Adrenal gland (tissue), 19 donors: ENCODE measurements around the gene SIGLECL1. TPM values are rescaled to one million over a fixed set of nuclear protein-coding genes. Genes with fewer than 3 reads are reported as not detected.

Experiments
- DNase-seq, 7 donors: peaks; one replicate each; pipeline ENCODE4 v3.0.0-alpha.2; 2019 to 2020
- H3K27ac ChIP-seq, 5 donors: fragments of 200-600 bp; sonication (generic) in 4 of 5; 1 replicate in 3 of 5; 2 replicates in 2 of 5; pipeline versions ENCODE4 v1.5.1 to v1.8.0; 2016 to 2020; ENCODE audit warnings: mild to moderate bottlenecking in 1 of 5
- H3K27me3 ChIP-seq: fragments of 200-600 bp; 2 replicates; pipeline ENCODE4 v1.8.0; 2021
- H3K36me3 ChIP-seq, 2 donors: fragments of 200-600 bp; replicated peaks in 1 of 2; 1 replicate in 1 of 2; 2 replicates in 1 of 2; pipeline versions ENCODE4 v1.5.1 to v1.8.0; 2018 to 2022
- H3K4me1 ChIP-seq, 2 donors: fragments of 200-600 bp; replicated peaks in 1 of 2; 1 replicate in 1 of 2; 2 replicates in 1 of 2; pipeline versions ENCODE4 v1.5.1 to v1.8.0; 2018 to 2021
- H3K4me3 ChIP-seq, 4 donors: fragments of 200-600 bp; sonication (generic) in 3 of 4; one replicate each; pipeline ENCODE4 v1.5.1; 2016 to 2018
- H3K9me3 ChIP-seq, 3 donors: fragments of 200-600 bp; sonication (generic) in 1 of 3; replicated peaks in 1 of 3; 1 replicate in 2 of 3; 2 replicates in 1 of 3; pipeline versions ENCODE4 v1.5.1 to v1.8.0; 2016 to 2021
- CTCF ChIP-seq, 6 experiments: fragments of 450-650 bp in 4 of 6; fragments of 200-600 bp in 2 of 6; sonication (generic) in 1 of 6; IDR thresholded peaks; 1 replicate in 5 of 6; 2 replicates in 1 of 6; pipeline versions ENCODE4 v1.5.1 to v1.8.0; 2016 to 2021; ENCODE audit warnings: antibody characterized with exemption in 6 of 6, mild to moderate bottlenecking in 2 of 6, moderate library complexity in 1 of 6
- POLR2A ChIP-seq, 2 donors: fragments of 450-650 bp; IDR thresholded peaks; one replicate each; pipeline ENCODE4 v1.6.1; 2017; ENCODE audit warnings: antibody characterized with exemption in 2 of 2, mild to moderate bottlenecking in 2 of 2, moderate library complexity in 1 of 2
- WGBS, 4 donors: extraction: QIAGEN DNeasy Blood & Tissue Kit in 2 of 4; methylation state at CpG; one replicate each; pipeline versions ENCODE4 v1.1.5 to v1.1.7; 2013 to 2017; 5-methylcytosine and 5-hydroxymethylcytosine counted together
- intact Hi-C, 2 donors: fragments of 100-400 bp; cut with DNase I; formaldehyde crosslinking; loops; one replicate each; pipeline versions ENCODE4 v1.14.1 to v1.15.0; 2022 to 2023
- long read RNA-seq, 10 donors: library from polyadenylated mRNA in 3 of 10; unstranded in 2 of 10; stranded (forward) in 1 of 10; transcript quantifications; one replicate each; pipeline ENCODE4 v2.0.0 and lab custom pipeline, GENCODE V29; 2021 to 2026
- polyA plus RNA-seq, 3 donors: library from polyadenylated mRNA; stranded (reverse); fragments of 200-250 nt in 2 of 3; fragments of 350-450 nt in 1 of 3; fragmentation: Illumina TruSeq in 1 of 3; extraction: RNeasy Lipid Tissue Mini Kit (QIAGEN cat#74804) in 1 of 3; gene quantifications; one replicate each; pipeline ENCODE4 v1.2.3, GENCODE V29; 2013 to 2014
- total RNA-seq, 9 donors: library from RNA; depleted of rRNA in 4 of 9; stranded (reverse); fragments of >200 nt in 4 of 9; fragments of 120-200 nt in 1 of 9; fragmentation: NEBNext Ultra II Directional in 1 of 9; extraction: Animal tissue kit (Norgen Biotek cat#: 25700) in 1 of 9; gene quantifications; one replicate each; pipeline versions ENCODE4 v1.1.0 to v1.2.4, GENCODE V29; 2013 to 2023
- donor health status: healthy with polysubstance abuse.
- donor health status: Bipolar disorder and iron deficiency.
- donor health status: DM: yes; HTN: yes; CAD: no.
- donor health status: DM: no; HTN: no; CAD: no.
- donor health status: DM: no; HTN: no; CAD: no.
- donor health status: DM: yes; HTN: yes; CAD: no.

Gene SIGLECL1
- total RNA-seq (1 to 10 TPM in 1 of 9 donors, not detected in 8; 1.0 TPM), polyA plus RNA-seq (not detected)
- long read RNA-seq, donor 1: 0 reads
- long read RNA-seq, donor 2: 0 reads
- long read RNA-seq, donor 3: 0 reads
- long read RNA-seq, donor 4: 0 reads
- long read RNA-seq, donor 5: 0 reads
- long read RNA-seq, donor 6: 0 reads
- long read RNA-seq, donor 7: 0 reads
- long read RNA-seq, donor 8: 0 reads
- long read RNA-seq, donor 9: 0 reads
- long read RNA-seq, donor 10: 0 reads

DNA sequence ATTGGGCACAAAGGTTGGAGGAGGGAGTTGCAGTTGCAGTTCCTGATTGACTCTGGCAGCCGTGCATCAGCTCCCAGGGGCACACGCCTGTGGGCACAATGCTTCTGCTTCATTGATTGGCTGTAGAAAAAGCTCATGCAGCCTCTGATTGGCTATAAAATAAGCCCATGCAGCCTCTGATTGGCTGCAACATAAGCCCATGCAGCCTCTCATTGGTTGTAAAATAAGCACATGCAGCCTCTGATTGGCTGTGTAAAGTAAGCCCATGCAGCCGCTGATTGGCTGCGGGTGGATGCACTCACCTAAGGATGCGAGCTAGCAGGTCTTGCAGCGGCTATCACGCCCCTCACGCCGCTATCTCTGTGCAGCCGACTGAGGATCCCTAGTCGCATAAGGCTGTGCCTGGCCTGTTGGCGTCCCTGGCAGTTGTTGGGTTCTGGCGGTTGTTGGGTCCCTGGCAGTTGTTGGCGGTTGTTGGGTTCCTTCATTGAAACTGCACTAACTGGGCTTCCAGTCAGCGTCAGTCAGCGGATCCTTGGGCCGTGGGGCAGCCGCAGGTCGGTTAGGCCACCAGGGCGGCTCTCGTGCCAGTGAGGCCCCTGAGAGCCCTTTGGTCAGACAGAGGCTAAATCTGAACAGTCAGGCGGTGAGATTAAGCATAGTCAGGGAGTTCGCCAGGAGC lies at the start of gene SIGLECL1:
SIGLECL1 (plus strand) TSS at position 295 of the 682 bp plus-strand sequence. CDS start 12,993 bp downstream, outside the sequence.
- Histone ChIP-seq H3K9me3 (no peaks in the 10 kb centered on the region), H3K4me3 (no peak within 1 kb of the TSS), H3K36me3 (no peaks in the 10 kb centered on the region), H3K27me3 (no peaks in the 10 kb centered on the region), H3K4me1 (no peaks in the 10 kb centered on the region), H3K27ac (no peak within 1 kb of the TSS)
- no peak for DNase-seq
- TF ChIP-seq CTCF (IDR thresholded peaks at IDR 0.05) (no peak), POLR2A (IDR thresholded peaks at IDR 0.05) (no peak)
- intact Hi-C loops: no loop called here
- 88 to 93% (median 91%) methylated on average over 17 to 23 of the region's 23 CpGs for WGBS, 4 donors

DNA sequence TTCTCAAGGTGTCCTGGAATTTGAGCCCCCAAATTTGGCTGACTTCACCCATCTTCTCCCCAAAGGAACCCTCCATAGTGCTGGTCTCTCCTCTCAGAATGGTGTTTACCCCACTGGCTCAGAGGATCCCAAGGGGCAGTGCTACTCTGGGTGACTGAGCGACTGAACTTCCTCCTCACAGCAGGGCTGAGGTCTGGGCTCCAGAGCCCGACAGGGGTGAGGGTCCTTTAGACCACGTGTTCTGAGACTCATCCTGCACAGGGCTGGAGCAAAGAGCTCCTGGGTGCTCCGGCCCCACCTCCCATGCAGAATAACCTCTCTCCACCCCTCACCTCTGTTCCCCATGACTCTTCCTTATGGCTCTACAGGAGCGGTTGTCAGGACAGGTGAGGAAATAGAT lies 49.2 kb upstream of the SIGLECL1 start:
- Histone ChIP-seq H3K36me3 (no peaks in the 10 kb centered on the region), H3K9me3 (no peaks in the 10 kb centered on the region), H3K4me1 (no peaks in the 10 kb centered on the region), H3K4me3 (no peak overlapping the region), H3K27ac (no peak overlapping the region), H3K27me3 (peaks cover 2% of the 10 kb centered on the region)
- TF ChIP-seq POLR2A (IDR thresholded peaks at IDR 0.05): no peak
- TF ChIP-seq CTCF (IDR thresholded peaks at IDR 0.05): no peak
- intact Hi-C loops: no loop called here
- 55 to 82% (median 60%) methylated on average over 2 to 5 of the region's 5 CpGs for WGBS, 4 donors
- DNase-seq: no peak

DNA sequence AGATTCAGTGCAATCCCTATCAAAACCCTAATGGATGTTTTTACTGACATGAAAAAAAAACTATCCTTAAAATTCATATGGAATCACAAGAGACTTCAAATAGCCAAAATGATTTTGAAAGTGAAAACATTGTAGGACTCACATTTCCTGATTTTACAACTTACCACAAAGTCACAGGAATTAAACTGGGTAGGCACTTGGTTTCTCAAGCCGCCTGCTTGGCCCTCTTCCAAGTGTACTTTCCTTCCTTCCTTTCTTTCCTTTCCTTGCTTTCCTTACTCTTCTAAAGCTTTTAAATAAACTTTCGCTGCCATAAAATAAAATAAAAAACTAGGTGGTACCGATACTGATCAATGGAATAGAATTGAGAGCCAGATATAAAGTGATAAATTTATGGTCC lies 47.0 kb upstream of the SIGLECL1 start:
- H3K4me1 ChIP-seq: no peaks in the 10 kb centered on the region
- TF ChIP-seq POLR2A (IDR thresholded peaks at IDR 0.05): no peak
- DNase-seq: peak in 1 of 7 donors; percentile 15
- 54 to 67% (median 63%) methylated on average over 3 of the region's 3 CpGs for WGBS, 4 donors
- no peak overlapping the region for H3K27ac ChIP-seq
- H3K36me3 ChIP-seq: no peaks in the 10 kb centered on the region
- no peak overlapping the region for H3K4me3 ChIP-seq
- H3K9me3 ChIP-seq: no peaks in the 10 kb centered on the region
- peaks cover 2% of the 10 kb centered on the region for H3K27me3 ChIP-seq
- intact Hi-C loops: no loop called here

- Histone ChIP-seq H3K4me1 (no peaks in the 10 kb centered on the region), H3K36me3 (no peaks in the 10 kb centered on the region), H3K27me3 (peaks cover under 1% of the 10 kb centered on the region), H3K9me3 (no peaks in the 10 kb centered on the region), H3K27ac (no peak overlapping the region), H3K4me3 (no peak overlapping the region)
- no peak for DNase-seq
- no peak for TF ChIP-seq CTCF (IDR thresholded peaks at IDR 0.05)
- no peak for TF ChIP-seq POLR2A (IDR thresholded peaks at IDR 0.05)
- intact Hi-C loops: no loop called here
- 75 to 84% (median 78%) methylated on average over 6 of the region's 6 CpGs for WGBS, 4 donors
These were observed 46.6 kb upstream of the SIGLECL1 start for GRCh38 chr19:51204321-51204720.
